K562 (cell line): Measurements from ENCODE around the gene OR52E6. TPM values are rescaled to one million over a fixed set of nuclear protein-coding genes. Genes with fewer than 3 reads are reported as not detected.

ENCODE experiments used
- ARNT ChIP-seq, 2 experiments: fragments of 450-650 bp; IDR thresholded peaks; 2 replicates each; pipeline ENCODE4 v1.6.1; 2016; ENCODE audit warnings: mild to moderate bottlenecking in 1 of 2
- CREB1 ChIP-seq, 2 experiments: sonication (generic) in 1 of 2; formaldehyde crosslinking in 1 of 2; IDR thresholded peaks; 2 replicates each; pipeline versions ENCODE4 v1.6.1 to v1.8.0; 2012 to 2022; ENCODE audit warnings: inconsistent platforms in 1 of 2, mild to moderate bottlenecking in 1 of 2, missing genetic modification reagents in 1 of 2, moderate library complexity in 1 of 2
- CSDE1 ChIP-seq, 2 experiments: fragments of 450-650 bp; IDR thresholded peaks; 2 replicates each; pipeline ENCODE4 v1.6.1; 2016; ENCODE audit warnings: mild to moderate bottlenecking in 1 of 2
- FOXA3 ChIP-seq, 2 experiments: fragments of 450-650 bp in 1 of 2; sonication (generic) in 1 of 2; formaldehyde crosslinking; IDR thresholded peaks in 1 of 2; conservative IDR thresholded peaks in 1 of 2; 2 replicates each; pipeline versions ENCODE4 v1.4.0 to v1.8.0; 2020 to 2022; ENCODE audit warnings: mild to moderate bottlenecking in 2 of 2, missing genetic modification reagents in 1 of 2
- KLF10 ChIP-seq: fragments of 250-450 bp; sonication (Bioruptor Pico); IDR thresholded peaks from 2 replicates; pipeline ENCODE4 v1.6.1; 2021; ENCODE audit warnings: matching md5 sums
- RBM17 ChIP-seq: fragments of 200-400 bp; formaldehyde crosslinking; IDR thresholded peaks from 2 replicates; pipeline ENCODE4 v1.6.1; 2017; ENCODE audit warnings: low read depth, mild to moderate bottlenecking, low read length, borderline replicate concordance
- TRIM24 ChIP-seq, 2 experiments: fragments of 450-650 bp; IDR thresholded peaks; 2 replicates each; pipeline ENCODE4 v1.6.1; 2016
- ZNF134 ChIP-seq: fragments of 250-450 bp; sonication (Bioruptor Pico); conservative IDR thresholded peaks from 2 replicates; pipeline ENCODE4 v1.4.0; 2020
- polyA plus RNA-seq, 8 experiments: library from polyadenylated mRNA; depleted of rRNA in 4 of 8; stranded (reverse) in 5 of 8; unstranded in 3 of 8; fragments of >200 nt; fragmentation: Nextera tagmentation in 2 of 8; fragmentation: Illumina TruSeq in 1 of 8; extraction: Ambion mirVana in 2 of 8; extraction: Trizol in 1 of 8; gene quantifications; 2 replicates each; pipeline versions ENCODE4 v1.2.1 to v1.2.3, GENCODE V29; 2011 to 2014; ENCODE audit warnings: inconsistent platforms in 1 of 8, missing spikeins in 1 of 8
- total RNA-seq, 7 experiments: library from RNA; depleted of rRNA in 6 of 7; stranded (reverse); fragments of >200 nt in 6 of 7; fragmentation: Illumina TruSeq in 2 of 7; extraction: Trizol in 2 of 7; gene quantifications; 2 replicates each; pipeline versions ENCODE4 v1.2.1 to v1.2.3, GENCODE V29; 2011 to 2021; ENCODE audit warnings: low replicate concordance in 1 of 7
- TF ChIP-seq, protein P1 (sequence below): fragments of 200-800 bp; sonication (Bioruptor generic); IDR thresholded peaks from 2 replicates; pipeline ENCODE4 v1.6.1; 2017; ENCODE audit warnings: missing genetic modification characterization, missing compliant biosample characterization
- TF ChIP-seq, protein P2 (sequence below): fragments of 450-650 bp; formaldehyde crosslinking; IDR thresholded peaks from 2 replicates; pipeline ENCODE4 v1.4.0; 2020; ENCODE audit warnings: mild to moderate bottlenecking, moderate library complexity
- TF ChIP-seq, protein P3 (sequence below): fragments of 250-450 bp; sonication (Bioruptor Pico); IDR thresholded peaks from 2 replicates; pipeline ENCODE4 v1.4.0; 2020; ENCODE audit warnings: mild to moderate bottlenecking
- TF ChIP-seq, protein P4 (sequence below), 2 experiments: fragments of 450-650 bp; formaldehyde crosslinking in 1 of 2; IDR thresholded peaks; 2 replicates each; pipeline versions ENCODE4 v1.4.0 to v1.6.1; 2014 to 2020; ENCODE audit warnings: mild to moderate bottlenecking in 2 of 2, borderline replicate concordance in 1 of 2, low read depth in 1 of 2

The OR52E6 gene
- total and polyA plus RNA-seq, 9 of the 15 experiments (the other 6 are each of a cell fraction or from before 2014, with no cell fraction given) = not detected

DNA sequence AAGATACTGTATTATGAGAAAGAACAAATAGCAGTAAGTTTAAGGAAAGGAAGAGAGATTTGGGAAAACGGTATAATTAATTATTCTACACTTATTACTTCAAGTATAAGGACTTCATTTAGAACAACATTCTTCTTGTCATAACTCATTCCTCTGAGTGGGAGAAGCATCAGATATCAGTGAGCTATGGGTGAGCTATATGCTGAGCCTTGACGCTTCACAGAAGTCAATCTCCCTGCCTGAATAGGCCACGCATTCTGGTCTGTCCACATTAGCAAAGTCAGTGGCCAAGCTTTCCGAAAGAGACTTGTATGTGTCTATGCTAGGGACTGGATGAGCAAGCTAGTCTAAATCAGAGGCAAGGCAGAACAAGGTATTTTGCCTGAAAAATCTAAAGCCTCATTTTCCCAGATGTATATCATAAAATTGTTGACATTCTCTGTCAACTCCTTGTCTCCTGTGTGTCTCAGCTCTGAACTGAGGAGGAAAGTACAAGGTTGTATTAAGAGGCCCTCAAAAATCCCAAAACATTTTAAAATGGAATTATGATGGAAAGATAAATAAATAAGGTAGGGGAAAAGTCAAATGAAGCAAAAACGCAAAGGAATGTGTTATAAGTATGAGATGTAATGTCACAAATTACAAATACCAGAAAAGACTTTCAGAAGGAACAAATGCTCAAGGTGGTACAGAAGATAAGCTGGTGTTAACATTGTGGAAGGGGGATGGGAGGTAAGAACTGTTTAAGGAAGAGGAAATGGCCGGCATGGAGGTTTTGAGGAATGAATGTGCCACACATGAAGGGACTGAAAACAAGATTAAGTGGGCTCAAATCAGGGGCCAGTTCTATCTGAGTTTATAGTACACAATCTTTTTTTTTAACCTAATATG lies 31.5 kb downstream of the OR52E6 start (continued):
- TF ChIP-seq, protein P1, sequence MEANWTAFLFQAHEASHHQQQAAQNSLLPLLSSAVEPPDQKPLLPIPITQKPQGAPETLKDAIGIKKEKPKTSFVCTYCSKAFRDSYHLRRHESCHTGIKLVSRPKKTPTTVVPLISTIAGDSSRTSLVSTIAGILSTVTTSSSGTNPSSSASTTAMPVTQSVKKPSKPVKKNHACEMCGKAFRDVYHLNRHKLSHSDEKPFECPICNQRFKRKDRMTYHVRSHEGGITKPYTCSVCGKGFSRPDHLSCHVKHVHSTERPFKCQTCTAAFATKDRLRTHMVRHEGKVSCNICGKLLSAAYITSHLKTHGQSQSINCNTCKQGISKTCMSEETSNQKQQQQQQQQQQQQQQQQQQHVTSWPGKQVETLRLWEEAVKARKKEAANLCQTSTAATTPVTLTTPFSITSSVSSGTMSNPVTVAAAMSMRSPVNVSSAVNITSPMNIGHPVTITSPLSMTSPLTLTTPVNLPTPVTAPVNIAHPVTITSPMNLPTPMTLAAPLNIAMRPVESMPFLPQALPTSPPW (CRISPR knock-in tag) = peak; percentile 22; the same call in 1 of the 2 replicates
- no peak for TF ChIP-seq ZNF134
- no peak for TF ChIP-seq CREB1 (IDR thresholded peaks at IDR 0.05)
- TF ChIP-seq CREB1 (CRISPR knock-in tag; IDR thresholded peaks at IDR 0.05) = no peak
- TF ChIP-seq, protein P2, sequence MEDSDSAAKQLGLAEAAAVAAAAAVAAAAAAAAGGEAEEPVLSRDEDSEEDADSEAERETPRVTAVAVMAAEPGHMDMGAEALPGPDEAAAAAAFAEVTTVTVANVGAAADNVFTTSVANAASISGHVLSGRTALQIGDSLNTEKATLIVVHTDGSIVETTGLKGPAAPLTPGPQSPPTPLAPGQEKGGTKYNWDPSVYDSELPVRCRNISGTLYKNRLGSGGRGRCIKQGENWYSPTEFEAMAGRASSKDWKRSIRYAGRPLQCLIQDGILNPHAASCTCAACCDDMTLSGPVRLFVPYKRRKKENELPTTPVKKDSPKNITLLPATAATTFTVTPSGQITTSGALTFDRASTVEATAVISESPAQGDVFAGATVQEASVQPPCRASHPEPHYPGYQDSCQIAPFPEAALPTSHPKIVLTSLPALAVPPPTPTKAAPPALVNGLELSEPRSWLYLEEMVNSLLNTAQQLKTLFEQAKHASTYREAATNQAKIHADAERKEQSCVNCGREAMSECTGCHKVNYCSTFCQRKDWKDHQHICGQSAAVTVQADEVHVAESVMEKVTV = no peak
- no peak for TF ChIP-seq RBM17
- TF ChIP-seq ARNT (IDR thresholded peaks at IDR 0.05) = 0 out of 4 replicates have a peak, but pooled peaks of 1 of the 2 experiments have one; percentile 72
- TF ChIP-seq, protein P3, sequence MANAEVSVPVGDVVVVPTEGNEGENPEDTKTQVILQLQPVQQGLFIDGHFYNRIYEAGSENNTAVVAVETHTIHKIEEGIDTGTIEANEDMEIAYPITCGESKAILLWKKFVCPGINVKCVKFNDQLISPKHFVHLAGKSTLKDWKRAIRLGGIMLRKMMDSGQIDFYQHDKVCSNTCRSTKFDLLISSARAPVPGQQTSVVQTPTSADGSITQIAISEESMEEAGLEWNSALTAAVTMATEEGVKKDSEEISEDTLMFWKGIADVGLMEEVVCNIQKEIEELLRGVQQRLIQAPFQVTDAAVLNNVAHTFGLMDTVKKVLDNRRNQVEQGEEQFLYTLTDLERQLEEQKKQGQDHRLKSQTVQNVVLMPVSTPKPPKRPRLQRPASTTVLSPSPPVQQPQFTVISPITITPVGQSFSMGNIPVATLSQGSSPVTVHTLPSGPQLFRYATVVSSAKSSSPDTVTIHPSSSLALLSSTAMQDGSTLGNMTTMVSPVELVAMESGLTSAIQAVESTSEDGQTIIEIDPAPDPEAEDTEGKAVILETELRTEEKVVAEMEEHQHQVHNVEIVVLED (CRISPR knock-in tag) = no peak
- peak; percentile 92 to 93 for TF ChIP-seq TRIM24 (IDR thresholded peaks at IDR 0.05)
- TF ChIP-seq, protein P4, sequence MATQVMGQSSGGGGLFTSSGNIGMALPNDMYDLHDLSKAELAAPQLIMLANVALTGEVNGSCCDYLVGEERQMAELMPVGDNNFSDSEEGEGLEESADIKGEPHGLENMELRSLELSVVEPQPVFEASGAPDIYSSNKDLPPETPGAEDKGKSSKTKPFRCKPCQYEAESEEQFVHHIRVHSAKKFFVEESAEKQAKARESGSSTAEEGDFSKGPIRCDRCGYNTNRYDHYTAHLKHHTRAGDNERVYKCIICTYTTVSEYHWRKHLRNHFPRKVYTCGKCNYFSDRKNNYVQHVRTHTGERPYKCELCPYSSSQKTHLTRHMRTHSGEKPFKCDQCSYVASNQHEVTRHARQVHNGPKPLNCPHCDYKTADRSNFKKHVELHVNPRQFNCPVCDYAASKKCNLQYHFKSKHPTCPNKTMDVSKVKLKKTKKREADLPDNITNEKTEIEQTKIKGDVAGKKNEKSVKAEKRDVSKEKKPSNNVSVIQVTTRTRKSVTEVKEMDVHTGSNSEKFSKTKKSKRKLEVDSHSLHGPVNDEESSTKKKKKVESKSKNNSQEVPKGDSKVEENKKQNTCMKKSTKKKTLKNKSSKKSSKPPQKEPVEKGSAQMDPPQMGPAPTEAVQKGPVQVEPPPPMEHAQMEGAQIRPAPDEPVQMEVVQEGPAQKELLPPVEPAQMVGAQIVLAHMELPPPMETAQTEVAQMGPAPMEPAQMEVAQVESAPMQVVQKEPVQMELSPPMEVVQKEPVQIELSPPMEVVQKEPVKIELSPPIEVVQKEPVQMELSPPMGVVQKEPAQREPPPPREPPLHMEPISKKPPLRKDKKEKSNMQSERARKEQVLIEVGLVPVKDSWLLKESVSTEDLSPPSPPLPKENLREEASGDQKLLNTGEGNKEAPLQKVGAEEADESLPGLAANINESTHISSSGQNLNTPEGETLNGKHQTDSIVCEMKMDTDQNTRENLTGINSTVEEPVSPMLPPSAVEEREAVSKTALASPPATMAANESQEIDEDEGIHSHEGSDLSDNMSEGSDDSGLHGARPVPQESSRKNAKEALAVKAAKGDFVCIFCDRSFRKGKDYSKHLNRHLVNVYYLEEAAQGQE (IDR thresholded peaks at IDR 0.05; ENCODE audit: borderline replicate concordance) = no peak
- TF ChIP-seq, protein P4 (CRISPR knock-in tag; IDR thresholded peaks at IDR 0.05; ENCODE audit: low read depth) = no peak
- no peak for TF ChIP-seq KLF10 (CRISPR knock-in tag)
- TF ChIP-seq FOXA3 (CRISPR knock-in tag; conservative IDR thresholded peaks at IDR 0.05 in 1 of 2, IDR thresholded peaks at IDR 0.05 in 1 of 2) = no peak
- TF ChIP-seq CSDE1 (IDR thresholded peaks at IDR 0.05) = no peak
